ENCODE measurements around the gene ANAPC2. TPM values are rescaled to one million over a fixed set of nuclear protein-coding genes. Genes with fewer than 3 reads are reported as not detected.

ANAPC2 gene
- polyA plus RNA-seq, 3 donors, result 1.9 to 76.8 (median 2.0) TPM

DNA sequence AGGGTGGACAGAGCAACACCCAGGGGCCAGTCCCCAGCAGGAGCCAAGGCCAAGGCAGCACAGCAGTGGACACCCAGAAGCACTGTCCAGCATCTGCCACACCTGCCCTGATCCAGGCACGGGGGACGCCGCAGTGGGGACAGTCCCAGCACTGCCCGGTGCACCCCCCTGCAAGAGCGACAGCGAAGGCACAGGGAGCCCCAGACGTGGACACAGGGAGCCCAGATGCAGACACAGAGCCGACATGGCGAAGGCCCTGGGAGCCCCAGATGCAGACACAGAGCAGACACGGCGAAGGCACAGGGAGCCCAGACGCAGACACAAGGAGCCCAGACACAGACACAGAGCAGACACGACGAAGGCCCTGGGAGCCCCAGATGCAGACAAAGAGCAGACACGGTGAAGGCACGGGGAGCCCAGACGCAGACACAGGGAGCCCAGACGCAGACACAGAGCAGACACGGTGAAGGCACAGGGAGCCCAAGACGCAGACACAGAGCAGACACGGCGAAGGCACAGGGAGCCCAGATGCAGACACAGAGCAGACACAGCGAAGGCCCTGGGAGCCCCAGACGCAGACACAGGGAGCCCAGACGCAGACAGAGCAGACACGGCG is 4.3 kb downstream of the ANAPC2 start:
- Histone ChIP-seq H2AFZ (ENCODE audit: insufficient read depth, low read depth, low read length, poor library complexity, severe bottlenecking) (no peak overlapping the region), H3K4me1 (ENCODE audit: control insufficient read depth in 1 of 2, insufficient read depth in 2 of 2, low read length in 2 of 2) (peaks cover 16 to 24% of the 10 kb centered on the region in 2 donors), H3K27ac (ENCODE audit: low read depth in 1 of 2, low read length in 2 of 2) (no peak overlapping the region), H4K20me1 (ENCODE audit: insufficient read depth, low read length) (peaks cover 3% of the 10 kb centered on the region), H3K36me3 (replicated peaks in 1 of 2; ENCODE audit: control insufficient read depth in 1 of 2, insufficient read depth in 2 of 2, low read length in 2 of 2) (peaks cover 72 to 80% of the 10 kb centered on the region in 2 donors), H3K4me2 (replicated peaks; ENCODE audit: extremely low read depth, low read length, poor library complexity, severe bottlenecking) (no peak overlapping the region), H3K4me3 (replicated peaks in 1 of 3; ENCODE audit: low read depth in 2 of 3, low read length in 3 of 3) (no peak overlapping the region), H3K79me2 (ENCODE audit: insufficient read depth, low read length) (peaks cover 27% of the 10 kb centered on the region), H3K9ac (ENCODE audit: insufficient read depth, low read length, poor library complexity, severe bottlenecking) (no peak overlapping the region), H3K27me3 (ENCODE audit: control insufficient read depth in 2 of 2, insufficient read depth in 2 of 2, low read length in 2 of 2) (no peaks in the 10 kb centered on the region), H3K9me3 (replicated peaks in 1 of 2; ENCODE audit: control insufficient read depth in 1 of 2, insufficient read depth in 1 of 2, low read length in 2 of 2) (no peaks in the 10 kb centered on the region)
- no peaks in the 10 kb centered on the region for H3K9me3 Mint-ChIP-seq
- H3K4me1 Mint-ChIP-seq, result peaks cover 18% of the 10 kb centered on the region
- no peak overlapping the region for H3K4me3 Mint-ChIP-seq
- TF ChIP-seq, protein P1, sequence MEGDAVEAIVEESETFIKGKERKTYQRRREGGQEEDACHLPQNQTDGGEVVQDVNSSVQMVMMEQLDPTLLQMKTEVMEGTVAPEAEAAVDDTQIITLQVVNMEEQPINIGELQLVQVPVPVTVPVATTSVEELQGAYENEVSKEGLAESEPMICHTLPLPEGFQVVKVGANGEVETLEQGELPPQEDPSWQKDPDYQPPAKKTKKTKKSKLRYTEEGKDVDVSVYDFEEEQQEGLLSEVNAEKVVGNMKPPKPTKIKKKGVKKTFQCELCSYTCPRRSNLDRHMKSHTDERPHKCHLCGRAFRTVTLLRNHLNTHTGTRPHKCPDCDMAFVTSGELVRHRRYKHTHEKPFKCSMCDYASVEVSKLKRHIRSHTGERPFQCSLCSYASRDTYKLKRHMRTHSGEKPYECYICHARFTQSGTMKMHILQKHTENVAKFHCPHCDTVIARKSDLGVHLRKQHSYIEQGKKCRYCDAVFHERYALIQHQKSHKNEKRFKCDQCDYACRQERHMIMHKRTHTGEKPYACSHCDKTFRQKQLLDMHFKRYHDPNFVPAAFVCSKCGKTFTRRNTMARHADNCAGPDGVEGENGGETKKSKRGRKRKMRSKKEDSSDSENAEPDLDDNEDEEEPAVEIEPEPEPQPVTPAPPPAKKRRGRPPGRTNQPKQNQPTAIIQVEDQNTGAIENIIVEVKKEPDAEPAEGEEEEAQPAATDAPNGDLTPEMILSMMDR (IDR thresholded peaks at IDR 0.05), result no peak
- peaks cover 53 to 79% of the 10 kb centered on the region in 2 donors for H3K36me3 Mint-ChIP-seq
- DNase-seq, result no peak
- intact Hi-C loops (cut with micrococcal nuclease), result loop anchor here in 1 of 2 donors (5.0 kb wide), 1 partner anchor 67 kb away; no protein-coding TSS in a partner anchor
- peak overlapping the region in 1 of 7 donors; percentile 58 for H3K27ac Mint-ChIP-seq
- H3K27me3 Mint-ChIP-seq (ENCODE audit: low read depth in 3 of 3), result peaks cover 0 to 1% (median 0%) of the 10 kb centered on the region in 3 donors
- 97% methylated on average over 27 of the region's 27 CpGs for WGBS (ENCODE audit: insufficient coverage)

DNA sequence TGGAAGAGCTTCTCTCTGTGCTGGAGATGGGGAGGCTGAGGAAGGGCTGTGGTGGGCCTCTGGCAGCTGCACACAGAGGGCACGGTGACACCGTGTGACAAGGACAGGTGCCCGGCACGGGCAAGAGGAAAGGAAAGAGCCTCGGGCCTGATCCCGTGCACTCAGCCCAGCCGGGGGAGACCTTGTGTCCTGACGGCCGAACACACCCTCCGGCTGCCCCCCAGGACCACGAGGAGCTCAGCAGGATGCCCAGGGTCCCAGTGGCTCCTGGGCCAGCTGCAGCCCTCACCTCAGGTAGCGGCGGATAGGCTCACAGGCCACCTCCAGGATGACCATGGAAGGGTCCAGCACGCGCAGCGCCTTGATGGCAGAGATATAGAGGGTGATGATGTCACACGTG is 5.5 kb downstream of the ANAPC2 start:
- no peak for DNase-seq
- intact Hi-C loops (cut with micrococcal nuclease), result loop anchor here in 1 of 2 donors (5.0 kb wide), 1 partner anchor 66 kb away; no protein-coding TSS in a partner anchor
- Mint-ChIP-seq H3K9me3 (no peaks in the 10 kb centered on the region), H3K4me3 (no peak overlapping the region), H3K27me3 (ENCODE audit: low read depth in 3 of 3) (peaks cover 0 to 1% (median 0%) of the 10 kb centered on the region in 3 donors), H3K36me3 (peaks cover 56 to 90% of the 10 kb centered on the region in 2 donors), H3K27ac (no peak overlapping the region), H3K4me1 (peaks cover 16% of the 10 kb centered on the region)
- no peak overlapping the region for H3K4me2 ChIP-seq (replicated peaks; ENCODE audit: extremely low read depth, low read length, poor library complexity, severe bottlenecking)
- H3K27me3 ChIP-seq (ENCODE audit: control insufficient read depth in 2 of 2, insufficient read depth in 2 of 2, low read length in 2 of 2), result no peaks in the 10 kb centered on the region
- TF ChIP-seq, protein P1 (IDR thresholded peaks at IDR 0.05), result no peak
- H2AFZ ChIP-seq (ENCODE audit: insufficient read depth, low read depth, low read length, poor library complexity, severe bottlenecking), result no peak overlapping the region
- H3K9ac ChIP-seq (ENCODE audit: insufficient read depth, low read length, poor library complexity, severe bottlenecking), result no peak overlapping the region
- H3K9me3 ChIP-seq (replicated peaks in 1 of 2; ENCODE audit: control insufficient read depth in 1 of 2, insufficient read depth in 1 of 2, low read length in 2 of 2), result no peaks in the 10 kb centered on the region
- WGBS (ENCODE audit: insufficient coverage), result 97% methylated on average over 15 of the region's 17 CpGs
- H3K79me2 ChIP-seq (ENCODE audit: insufficient read depth, low read length), result peaks cover 22% of the 10 kb centered on the region
- H3K27ac ChIP-seq (ENCODE audit: low read depth in 1 of 2, low read length in 2 of 2), result no peak overlapping the region
- no peak overlapping the region for H3K4me3 ChIP-seq (replicated peaks in 1 of 3; ENCODE audit: low read depth in 2 of 3, low read length in 3 of 3)
- H3K4me1 ChIP-seq (ENCODE audit: control insufficient read depth in 1 of 2, insufficient read depth in 2 of 2, low read length in 2 of 2), result peaks cover 13 to 18% of the 10 kb centered on the region in 2 donors
- H4K20me1 ChIP-seq (ENCODE audit: insufficient read depth, low read length), result no peaks in the 10 kb centered on the region
- peaks cover 84 to 92% of the 10 kb centered on the region in 2 donors for H3K36me3 ChIP-seq (replicated peaks in 1 of 2; ENCODE audit: control insufficient read depth in 1 of 2, insufficient read depth in 2 of 2, low read length in 2 of 2)

All from CD14-positive monocyte (primary cell).